ENCODE data around the gene SND1.

SND1 gene

DNA sequence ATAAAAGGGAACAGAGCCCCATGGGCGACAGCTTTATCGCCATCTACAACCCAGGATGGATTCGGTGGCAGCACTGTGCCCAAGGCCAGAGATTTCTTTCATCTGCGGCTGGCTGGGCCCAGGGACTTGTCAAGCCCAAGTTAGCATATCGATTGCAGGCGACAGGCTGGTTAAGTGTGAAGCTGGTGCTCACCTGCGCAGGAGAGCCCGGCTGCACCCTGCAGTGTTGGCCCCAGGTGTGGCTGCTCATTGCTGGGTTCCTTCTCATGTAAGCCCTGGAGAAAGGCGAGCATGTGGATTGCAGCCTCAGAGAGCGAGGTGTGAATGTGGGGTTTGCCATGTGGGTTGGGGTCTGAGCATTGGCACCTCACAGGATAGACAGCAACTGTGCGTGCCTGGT is 419.8 kb downstream of the SND1 start:
- TF ChIP-seq CTCF (IDR thresholded peaks at IDR 0.05; ENCODE audit: low read depth, low read length, missing control alignments): no peak
- no peak overlapping the region for H3K4me3 ChIP-seq (replicated peaks; ENCODE audit: low read depth, low read length)
- no peak for DNase-seq (ENCODE audit: extremely low read depth, low read depth)

DNA sequence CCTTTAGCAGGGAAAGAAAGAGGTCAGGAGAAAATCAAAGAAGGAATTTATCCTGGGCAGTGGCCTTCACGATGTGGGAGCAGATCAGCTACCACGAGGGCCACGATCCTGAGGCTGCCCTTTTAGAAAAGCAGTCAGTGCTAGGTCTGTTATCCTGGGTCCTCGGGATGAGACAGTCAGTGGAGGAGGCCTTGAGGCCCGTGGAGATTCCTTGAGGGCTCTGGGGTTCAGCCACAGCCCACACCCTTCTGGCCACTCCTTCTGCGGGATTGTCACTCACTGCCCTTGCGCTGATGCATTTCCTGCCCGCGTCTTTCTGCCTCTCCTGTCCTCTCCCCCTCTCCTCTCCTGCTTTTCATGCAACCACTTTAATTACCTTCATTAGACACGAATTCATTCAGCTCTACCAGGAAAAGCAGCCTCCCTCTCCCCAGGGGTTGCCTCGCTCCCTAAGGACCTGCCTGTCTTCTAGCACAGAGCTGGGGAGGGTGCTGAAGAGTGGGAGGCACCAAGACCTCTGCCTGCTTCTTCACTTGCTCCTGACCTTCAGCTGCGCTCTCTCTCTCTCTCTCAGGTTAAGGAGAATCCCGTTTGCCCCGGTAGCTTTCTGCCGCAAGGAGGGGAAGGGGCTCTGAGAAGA is 421.8 kb downstream of the SND1 start:
- no peak for TF ChIP-seq CTCF (IDR thresholded peaks at IDR 0.05; ENCODE audit: low read depth, low read length, missing control alignments)
- no peak for DNase-seq (ENCODE audit: extremely low read depth, low read depth)
- no peak overlapping the region for H3K4me3 ChIP-seq (replicated peaks; ENCODE audit: low read depth, low read length)

DNA sequence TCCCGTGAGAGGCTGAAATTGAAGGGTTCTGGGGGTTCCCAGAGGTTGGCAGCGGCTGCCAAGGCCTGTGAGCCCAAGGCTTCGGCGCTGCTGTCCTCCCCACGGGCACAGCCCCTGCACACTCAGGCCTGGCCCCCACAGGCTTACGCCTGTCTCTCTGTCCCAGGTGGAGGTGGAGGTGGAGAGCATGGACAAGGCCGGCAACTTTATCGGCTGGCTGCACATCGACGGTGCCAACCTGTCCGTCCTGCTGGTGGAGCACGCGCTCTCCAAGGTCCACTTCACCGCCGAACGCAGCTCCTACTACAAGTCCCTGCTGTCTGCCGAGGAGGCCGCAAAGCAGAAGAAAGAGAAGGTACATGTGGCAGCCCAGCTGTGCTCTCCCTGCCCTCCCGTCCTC is 422.3 kb downstream of the SND1 start:
- no peak for DNase-seq (ENCODE audit: extremely low read depth, low read depth)
- H3K4me3 ChIP-seq (replicated peaks; ENCODE audit: low read depth, low read length): no peak overlapping the region
- TF ChIP-seq CTCF (IDR thresholded peaks at IDR 0.05; ENCODE audit: low read depth, low read length, missing control alignments): no peak

- H3K4me3 ChIP-seq (replicated peaks; ENCODE audit: low read depth, low read length): no peak overlapping the region
- DNase-seq (ENCODE audit: extremely low read depth, low read depth): no peak
- no peak for TF ChIP-seq CTCF (IDR thresholded peaks at IDR 0.05; ENCODE audit: low read depth, low read length, missing control alignments)
Measured at GRCh38 chr7:128074736-128075135, 422.7 kb downstream of the SND1 start.

DNA sequence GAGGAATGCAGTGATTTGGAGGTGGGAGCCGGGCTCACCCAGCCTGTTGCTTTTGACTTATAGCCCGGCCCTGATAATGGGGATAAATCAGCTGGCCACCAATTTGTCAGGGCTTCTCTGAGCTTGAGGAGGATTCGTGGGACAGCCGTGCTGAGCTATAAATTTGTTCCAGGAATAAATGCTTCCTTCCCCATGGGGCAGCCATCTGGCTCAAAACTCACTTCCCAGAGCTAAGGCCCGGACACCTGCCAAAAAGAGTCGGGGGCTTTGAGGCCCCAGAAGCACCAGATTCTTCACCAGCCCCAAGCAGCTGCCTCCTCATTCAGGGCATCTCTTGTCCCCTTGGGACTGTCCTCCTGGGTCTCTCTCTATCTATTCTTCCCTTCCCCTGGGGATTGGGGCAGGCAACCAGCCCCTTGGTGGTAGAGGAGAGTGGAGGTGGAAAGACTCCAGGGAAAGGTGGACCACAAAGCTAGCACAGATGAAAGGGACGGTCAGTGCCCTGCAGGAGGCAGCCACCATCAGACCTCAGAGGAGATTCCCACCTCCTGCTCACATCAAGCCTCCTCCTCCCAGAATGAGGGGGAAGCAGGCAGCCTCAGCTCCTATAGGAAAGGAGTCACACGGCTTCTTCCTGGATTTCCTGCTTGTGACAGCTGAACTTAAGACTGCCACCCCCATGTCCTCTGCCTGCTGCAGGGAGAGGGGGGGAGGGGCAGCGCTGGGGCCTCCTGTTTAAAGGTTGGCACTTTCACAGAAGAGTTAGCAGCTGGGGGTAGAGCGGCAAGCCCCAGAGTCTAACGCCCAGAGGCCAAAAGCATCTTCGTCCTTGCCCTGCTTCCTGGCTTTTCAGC is 423.5 kb downstream of the SND1 start:
- DNase-seq (ENCODE audit: extremely low read depth, low read depth): no peak
- H3K4me3 ChIP-seq (replicated peaks; ENCODE audit: low read depth, low read length): no peak overlapping the region
- no peak for TF ChIP-seq CTCF (IDR thresholded peaks at IDR 0.05; ENCODE audit: low read depth, low read length, missing control alignments)

DNA sequence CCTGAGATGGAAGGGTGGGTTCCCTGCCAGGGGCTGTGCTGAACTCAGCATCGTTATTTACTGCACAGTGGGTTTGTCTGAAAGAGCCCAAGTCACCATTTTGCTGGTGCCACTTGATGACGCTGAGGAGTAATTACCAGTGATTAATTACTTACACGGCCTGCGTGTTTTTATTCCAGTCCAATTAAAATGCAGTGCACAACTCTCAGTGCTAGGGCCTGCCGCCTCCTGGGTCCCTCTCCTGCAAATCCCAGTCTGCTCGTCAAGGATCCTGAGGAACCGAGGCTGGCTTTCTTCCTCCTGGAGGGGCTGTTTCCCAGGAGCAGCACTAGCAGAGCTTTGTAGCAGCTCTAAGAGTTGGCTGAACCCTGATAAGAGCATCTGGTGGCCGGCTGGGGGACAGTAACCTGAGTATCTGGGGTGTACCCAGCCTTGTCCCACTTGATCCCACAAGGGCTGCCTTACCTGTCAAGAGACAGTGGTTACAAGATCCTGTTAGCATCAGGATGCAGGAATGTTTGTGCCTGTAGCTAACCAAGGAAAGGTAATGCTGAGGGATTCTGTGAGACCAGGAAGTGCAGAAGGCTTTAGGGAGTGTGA is 424.3 kb downstream of the SND1 start:
- no peak overlapping the region for H3K4me3 ChIP-seq (replicated peaks; ENCODE audit: low read depth, low read length)
- DNase-seq (ENCODE audit: extremely low read depth, low read depth): no peak
- TF ChIP-seq CTCF (IDR thresholded peaks at IDR 0.05; ENCODE audit: low read depth, low read length, missing control alignments): no peak
